Stimulated activated naive CD8-positive, alpha-beta T cell treated with anti-CD3 and anti-CD28 coated beads, Interleukin-15, Interleukin-2, amounts not matched to agents 100 ng/mL and 50 ng/mL, for 24 hours (primary cell): ENCODE results near the gene RBM7.
A peak's percentile ranks its signal among the peaks of the same experiment; 100 is the strongest.

Source experiments
- H3K27ac Mint-ChIP-seq: one replicate; pipeline ENCODE4 v1.8.0; 2021; ENCODE audit warnings: mild to moderate bottlenecking, mixed read lengths
- H3K27me3 Mint-ChIP-seq: one replicate; pipeline ENCODE4 v1.8.0; 2021; ENCODE audit warnings: mixed read lengths
- H3K36me3 Mint-ChIP-seq: one replicate; pipeline ENCODE4 v1.8.0; 2021; ENCODE audit warnings: low read depth, mixed read lengths
- H3K4me1 Mint-ChIP-seq: one replicate; pipeline ENCODE4 v1.8.0; 2021; ENCODE audit warnings: low read depth, mixed read lengths
- H3K4me3 Mint-ChIP-seq: one replicate; pipeline ENCODE4 v1.8.0; 2021; ENCODE audit warnings: mild to moderate bottlenecking, mixed read lengths
- H3K9me3 Mint-ChIP-seq: one replicate; pipeline ENCODE4 v1.8.0; 2021; ENCODE audit warnings: mixed read lengths

Gene RBM7

GRCh38 chr11:114400216-114400914, at the start of gene RBM7, which contains the start of gene C11orf71:
Gene RBM7 (plus strand): TSS chr11:114400666. CDS start chr11:114400672, 6 bp downstream.
Gene C11orf71 (minus strand): TSS chr11:114400511. CDS start chr11:114400331, 180 bp downstream.
- H3K27ac Mint-ChIP-seq, result peak within 1 kb of the TSS; percentile 90
- peaks cover 46% of the 10 kb centered on the region for H3K36me3 Mint-ChIP-seq
- peak within 1 kb of the TSS; percentile 90 for H3K4me3 Mint-ChIP-seq
- H3K27me3 Mint-ChIP-seq, result no peaks in the 10 kb centered on the region
- H3K9me3 Mint-ChIP-seq, result no peaks in the 10 kb centered on the region
- peaks cover 57% of the 10 kb centered on the region for H3K4me1 Mint-ChIP-seq

GRCh38 chr11:114353443-114353842, 47.0 kb upstream of the RBM7 start:
- H3K4me3 Mint-ChIP-seq, result no peak overlapping the region
- H3K9me3 Mint-ChIP-seq, result no peaks in the 10 kb centered on the region
- H3K27ac Mint-ChIP-seq, result no peak overlapping the region
- peaks cover 11% of the 10 kb centered on the region for H3K27me3 Mint-ChIP-seq
- H3K4me1 Mint-ChIP-seq, result no peaks in the 10 kb centered on the region
- H3K36me3 Mint-ChIP-seq, result no peaks in the 10 kb centered on the region

GRCh38 chr11:114354076-114354475, 46.4 kb upstream of the RBM7 start:
- H3K27ac Mint-ChIP-seq, result no peak overlapping the region
- H3K27me3 Mint-ChIP-seq, result peaks cover 16% of the 10 kb centered on the region
- no peaks in the 10 kb centered on the region for H3K36me3 Mint-ChIP-seq
- no peaks in the 10 kb centered on the region for H3K4me1 Mint-ChIP-seq
- no peak overlapping the region for H3K4me3 Mint-ChIP-seq
- H3K9me3 Mint-ChIP-seq, result no peaks in the 10 kb centered on the region

- no peak overlapping the region for H3K4me3 Mint-ChIP-seq
- no peak overlapping the region for H3K27ac Mint-ChIP-seq
- H3K27me3 Mint-ChIP-seq, result peaks cover 22% of the 10 kb centered on the region
- H3K36me3 Mint-ChIP-seq, result no peaks in the 10 kb centered on the region
- H3K4me1 Mint-ChIP-seq, result no peaks in the 10 kb centered on the region
- no peaks in the 10 kb centered on the region for H3K9me3 Mint-ChIP-seq
Observed at GRCh38 chr11:114358716-114359115, 41.8 kb upstream of the RBM7 start.

GRCh38 chr11:114359342-114359741, 41.1 kb upstream of the RBM7 start:
- peaks cover 22% of the 10 kb centered on the region for H3K27me3 Mint-ChIP-seq
- no peaks in the 10 kb centered on the region for H3K9me3 Mint-ChIP-seq
- no peak overlapping the region for H3K27ac Mint-ChIP-seq
- no peaks in the 10 kb centered on the region for H3K36me3 Mint-ChIP-seq
- no peaks in the 10 kb centered on the region for H3K4me1 Mint-ChIP-seq
- H3K4me3 Mint-ChIP-seq, result no peak overlapping the region

GRCh38 chr11:114362326-114362725, 38.1 kb upstream of the RBM7 start:
- Mint-ChIP-seq H3K27ac (no peak overlapping the region), H3K27me3 (peaks cover 26% of the 10 kb centered on the region)

GRCh38 chr11:114362958-114363357, 37.5 kb upstream of the RBM7 start:
- Mint-ChIP-seq H3K36me3 (no peaks in the 10 kb centered on the region), H3K4me3 (no peak overlapping the region), H3K4me1 (no peaks in the 10 kb centered on the region), H3K9me3 (no peaks in the 10 kb centered on the region), H3K27ac (no peak overlapping the region), H3K27me3 (peaks cover 30% of the 10 kb centered on the region)

More at GRCh38 chr11:114362326-114362725, 38.1 kb upstream of the RBM7 start:
- Mint-ChIP-seq H3K4me3 (no peak overlapping the region), H3K36me3 (no peaks in the 10 kb centered on the region), H3K4me1 (no peaks in the 10 kb centered on the region), H3K9me3 (no peaks in the 10 kb centered on the region)

- H3K4me3 Mint-ChIP-seq, result no peak overlapping the region
- no peaks in the 10 kb centered on the region for H3K9me3 Mint-ChIP-seq
- no peaks in the 10 kb centered on the region for H3K36me3 Mint-ChIP-seq
- no peaks in the 10 kb centered on the region for H3K4me1 Mint-ChIP-seq
- H3K27me3 Mint-ChIP-seq, result peaks cover 23% of the 10 kb centered on the region
- H3K27ac Mint-ChIP-seq, result no peak overlapping the region
Observed at GRCh38 chr11:114366331-114367243, 33.9 kb upstream of the RBM7 start.

GRCh38 chr11:114367244-114367957, 33.1 kb upstream of the RBM7 start:
- H3K4me3 Mint-ChIP-seq, result no peak overlapping the region
- no peaks in the 10 kb centered on the region for H3K36me3 Mint-ChIP-seq
- H3K27ac Mint-ChIP-seq, result no peak overlapping the region
- H3K27me3 Mint-ChIP-seq, result peaks cover 29% of the 10 kb centered on the region
- H3K4me1 Mint-ChIP-seq, result no peaks in the 10 kb centered on the region
- no peaks in the 10 kb centered on the region for H3K9me3 Mint-ChIP-seq

GRCh38 chr11:114368918-114369680, 31.4 kb upstream of the RBM7 start:
- H3K4me3 Mint-ChIP-seq, result no peak overlapping the region
- H3K36me3 Mint-ChIP-seq, result no peaks in the 10 kb centered on the region
- no peak overlapping the region for H3K27ac Mint-ChIP-seq
- H3K27me3 Mint-ChIP-seq, result peaks cover 36% of the 10 kb centered on the region
- no peaks in the 10 kb centered on the region for H3K4me1 Mint-ChIP-seq
- no peaks in the 10 kb centered on the region for H3K9me3 Mint-ChIP-seq

- no peaks in the 10 kb centered on the region for H3K9me3 Mint-ChIP-seq
- no peak overlapping the region for H3K27ac Mint-ChIP-seq
- no peaks in the 10 kb centered on the region for H3K4me1 Mint-ChIP-seq
- peaks cover 25% of the 10 kb centered on the region for H3K27me3 Mint-ChIP-seq
- H3K36me3 Mint-ChIP-seq, result no peaks in the 10 kb centered on the region
- no peak overlapping the region for H3K4me3 Mint-ChIP-seq
Observed at GRCh38 chr11:114375052-114375451, 25.4 kb upstream of the RBM7 start.

- no peaks in the 10 kb centered on the region for H3K36me3 Mint-ChIP-seq
- H3K4me1 Mint-ChIP-seq, result no peaks in the 10 kb centered on the region
- peaks cover 25% of the 10 kb centered on the region for H3K27me3 Mint-ChIP-seq
- no peaks in the 10 kb centered on the region for H3K9me3 Mint-ChIP-seq
- H3K4me3 Mint-ChIP-seq, result no peak overlapping the region
- H3K27ac Mint-ChIP-seq, result no peak overlapping the region
Observed at GRCh38 chr11:114377612-114378267, 22.7 kb upstream of the RBM7 start.

GRCh38 chr11:114379394-114380069, 20.9 kb upstream of the RBM7 start:
- Mint-ChIP-seq H3K4me3 (no peak overlapping the region), H3K27ac (no peak overlapping the region), H3K27me3 (peaks cover 14% of the 10 kb centered on the region), H3K36me3 (no peaks in the 10 kb centered on the region), H3K9me3 (no peaks in the 10 kb centered on the region), H3K4me1 (no peaks in the 10 kb centered on the region)
